HL-60 (cell line): ENCODE data around the gene BNC1.

Experiments
- CTCF ChIP-seq: IDR thresholded peaks from one replicate; pipeline ENCODE4 v1.5.1; 2011; ENCODE audit warnings: low read length, control low read depth, inconsistent platforms; ENCODE audit not compliant: insufficient read depth
- GABPA ChIP-seq: IDR thresholded peaks from 2 replicates; pipeline ENCODE4 v1.6.1; 2012; ENCODE audit warnings: low read depth
- POLR2AphosphoS5 ChIP-seq: IDR thresholded peaks from 2 replicates; pipeline ENCODE4 v1.6.1; 2012; ENCODE audit warnings: low read depth
- TF ChIP-seq, protein P1 (sequence below): IDR thresholded peaks from 2 replicates; pipeline ENCODE4 v1.6.1; 2012; ENCODE audit warnings: low read depth; ENCODE audit not compliant: insufficient replicate concordance

- TF ChIP-seq CTCF, result no peak
- TF ChIP-seq, protein P1, sequence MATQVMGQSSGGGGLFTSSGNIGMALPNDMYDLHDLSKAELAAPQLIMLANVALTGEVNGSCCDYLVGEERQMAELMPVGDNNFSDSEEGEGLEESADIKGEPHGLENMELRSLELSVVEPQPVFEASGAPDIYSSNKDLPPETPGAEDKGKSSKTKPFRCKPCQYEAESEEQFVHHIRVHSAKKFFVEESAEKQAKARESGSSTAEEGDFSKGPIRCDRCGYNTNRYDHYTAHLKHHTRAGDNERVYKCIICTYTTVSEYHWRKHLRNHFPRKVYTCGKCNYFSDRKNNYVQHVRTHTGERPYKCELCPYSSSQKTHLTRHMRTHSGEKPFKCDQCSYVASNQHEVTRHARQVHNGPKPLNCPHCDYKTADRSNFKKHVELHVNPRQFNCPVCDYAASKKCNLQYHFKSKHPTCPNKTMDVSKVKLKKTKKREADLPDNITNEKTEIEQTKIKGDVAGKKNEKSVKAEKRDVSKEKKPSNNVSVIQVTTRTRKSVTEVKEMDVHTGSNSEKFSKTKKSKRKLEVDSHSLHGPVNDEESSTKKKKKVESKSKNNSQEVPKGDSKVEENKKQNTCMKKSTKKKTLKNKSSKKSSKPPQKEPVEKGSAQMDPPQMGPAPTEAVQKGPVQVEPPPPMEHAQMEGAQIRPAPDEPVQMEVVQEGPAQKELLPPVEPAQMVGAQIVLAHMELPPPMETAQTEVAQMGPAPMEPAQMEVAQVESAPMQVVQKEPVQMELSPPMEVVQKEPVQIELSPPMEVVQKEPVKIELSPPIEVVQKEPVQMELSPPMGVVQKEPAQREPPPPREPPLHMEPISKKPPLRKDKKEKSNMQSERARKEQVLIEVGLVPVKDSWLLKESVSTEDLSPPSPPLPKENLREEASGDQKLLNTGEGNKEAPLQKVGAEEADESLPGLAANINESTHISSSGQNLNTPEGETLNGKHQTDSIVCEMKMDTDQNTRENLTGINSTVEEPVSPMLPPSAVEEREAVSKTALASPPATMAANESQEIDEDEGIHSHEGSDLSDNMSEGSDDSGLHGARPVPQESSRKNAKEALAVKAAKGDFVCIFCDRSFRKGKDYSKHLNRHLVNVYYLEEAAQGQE, result no peak
- TF ChIP-seq POLR2AphosphoS5, result no peak
- no peak for TF ChIP-seq GABPA
Measured at GRCh38 chr15:83318861-83319415, 34.5 kb upstream of the BNC1 start.
